ENCODE results near the gene ARL4D. TPM values are rescaled to one million over a fixed set of nuclear protein-coding genes. Genes with fewer than 3 reads are reported as not detected.
"Not testable (repeated sequence)": the region's sequence is repeated elsewhere in the genome, so short reads cannot be mapped to it uniquely, and the experiment has no call there.

The ARL4D gene
- total and polyA plus RNA-seq, 2 experiments from 2014 or later = 32.4 to 36.3 TPM

- DNase-seq (ENCODE audit: low read depth in 1 of 2, low spot score in 1 of 2) = peak; percentile 90 to 93
- H3K27ac ChIP-seq = no peak overlapping the region
- H3K27me3 ChIP-seq = no peaks in the 10 kb centered on the region
- no peak overlapping the region for H3K4me3 ChIP-seq
- TF ChIP-seq CTCF (IDR thresholded peaks at IDR 0.05; ENCODE audit: low read depth, low read length) = peak; percentile 85
- no peaks in the 10 kb centered on the region for H3K9me3 ChIP-seq (ENCODE audit: low read depth)
- H3K36me3 ChIP-seq = no peaks in the 10 kb centered on the region
- peaks cover 7% of the 10 kb centered on the region for H3K4me1 ChIP-seq (ENCODE audit: low read depth)
These were observed 4.8 kb upstream of the ARL4D start for GRCh38 chr17:43393944-43394482.

GRCh38 chr17:43394696-43395095 lies 4.1 kb upstream of the ARL4D start:
- not testable (repeated sequence) for DNase-seq (ENCODE audit: low read depth in 1 of 2, low spot score in 1 of 2); H3K4me1 ChIP-seq (ENCODE audit: low read depth); H3K36me3 ChIP-seq; H3K27me3 ChIP-seq; H3K27ac ChIP-seq; H3K9me3 ChIP-seq (ENCODE audit: low read depth); H3K4me3 ChIP-seq

- no peak for TF ChIP-seq CTCF (IDR thresholded peaks at IDR 0.05; ENCODE audit: low read depth, low read length)
- Histone ChIP-seq H3K4me1 (ENCODE audit: low read depth) (peaks cover 7% of the 10 kb centered on the region), H3K36me3 (no peaks in the 10 kb centered on the region), H3K27ac (no peak overlapping the region), H3K27me3 (no peaks in the 10 kb centered on the region), H3K4me3 (no peak overlapping the region), H3K9me3 (ENCODE audit: low read depth) (no peaks in the 10 kb centered on the region)
- no peak for DNase-seq (ENCODE audit: low read depth in 1 of 2, low spot score in 1 of 2)
These were observed 3.6 kb upstream of the ARL4D start for GRCh38 chr17:43395165-43395564.

GRCh38 chr17:43396491-43397060 lies 2.2 kb upstream of the ARL4D start:
- Histone ChIP-seq H3K36me3 (no peaks in the 10 kb centered on the region), H3K27me3 (no peaks in the 10 kb centered on the region), H3K4me1 (ENCODE audit: low read depth) (peaks cover 20% of the 10 kb centered on the region), H3K27ac (no peak overlapping the region), H3K4me3 (no peak overlapping the region), H3K9me3 (ENCODE audit: low read depth) (no peaks in the 10 kb centered on the region)
- no peak for DNase-seq (ENCODE audit: low read depth in 1 of 2, low spot score in 1 of 2)
- TF ChIP-seq CTCF (IDR thresholded peaks at IDR 0.05; ENCODE audit: low read depth, low read length) = no peak

- no peak for DNase-seq (ENCODE audit: low read depth in 1 of 2, low spot score in 1 of 2)
- TF ChIP-seq CTCF (IDR thresholded peaks at IDR 0.05; ENCODE audit: low read depth, low read length) = no peak
- H3K9me3 ChIP-seq (ENCODE audit: low read depth) = no peaks in the 10 kb centered on the region
- H3K36me3 ChIP-seq = no peaks in the 10 kb centered on the region
- peak overlapping the region; percentile 65 for H3K4me3 ChIP-seq
- H3K27me3 ChIP-seq = no peaks in the 10 kb centered on the region
- H3K4me1 ChIP-seq (ENCODE audit: low read depth) = peaks cover 31% of the 10 kb centered on the region
- no peak overlapping the region for H3K27ac ChIP-seq
These were observed 1.1 kb downstream of the ARL4D start for GRCh38 chr17:43399839-43400328.

GRCh38 chr17:43400943-43401717 lies 2.3 kb downstream of the ARL4D start:
- H3K4me1 ChIP-seq (ENCODE audit: low read depth) = peaks cover 31% of the 10 kb centered on the region
- TF ChIP-seq CTCF (IDR thresholded peaks at IDR 0.05; ENCODE audit: low read depth, low read length) = no peak
- H3K9me3 ChIP-seq (ENCODE audit: low read depth) = no peaks in the 10 kb centered on the region
- DNase-seq (ENCODE audit: low read depth in 1 of 2, low spot score in 1 of 2) = peak in 1 of 2 donors; percentile 67
- peak overlapping the region; percentile 55 for H3K27ac ChIP-seq
- H3K4me3 ChIP-seq = no peak overlapping the region
- H3K36me3 ChIP-seq = no peaks in the 10 kb centered on the region
- no peaks in the 10 kb centered on the region for H3K27me3 ChIP-seq

Data from cardiac muscle cell (in vitro differentiated cells and primary cell).